K562 (cell line): ENCODE results near the gene APLP1. TPM values are rescaled to one million over a fixed set of nuclear protein-coding genes. Genes with fewer than 3 reads are reported as not detected.

ENCODE experiments used
- ATAC-seq: fragments of 200-7000 bp; cut with Tn5 transposase; 3 replicates; pipeline ENCODE4 v1.9.1; 2020; ENCODE audit warnings: moderate library complexity
- BruUV-seq: library from RNA; stranded (reverse); fragments of 400-500 nt; replicated peaks from 2 replicates; lab custom pipeline; 2021; lab: Mats Ljungman, UMichigan
- CTCF ChIA-PET: fragments of 300-600 bp; formaldehyde crosslinking; extraction: SDS; loops from one replicate; lab custom pipeline; 2021; ENCODE audit warnings: low intra/inter-chr PET ratio; lab: Yijun Ruan, JAX
- POLR2A ChIA-PET: fragments of 300-600, 350-650 bp; sonication (Branson Sonifier 250); formaldehyde crosslinking; extraction: SDS; loops from one replicate; lab custom pipeline; 2021; ENCODE audit warnings: antibody characterized with exemption, inconsistent platforms; lab: Yijun Ruan, JAX
- DNase-seq, 4 experiments: peaks; one replicate each; pipeline versions ENCODE4 v3.0.0 to v3.0.0-alpha.2; 2011 to 2018; ENCODE audit warnings: low spot score in 3 of 4, mixed read lengths in 3 of 4; ENCODE audit errors: extremely low read depth in 1 of 4
- FAIRE-seq: peaks from 2 replicates; lab custom pipeline; 2011; peaks lifted over from hg19 to GRCh38; lab: Jason Lieb, UNC
- H2AFZ ChIP-seq: 2 replicates; pipeline ENCODE4 v1.6.0; 2011; ENCODE audit warnings: low read depth, low read length, control low read depth, inconsistent platforms
- H3K27ac ChIP-seq: fragments of 200-600 bp; 3 replicates; pipeline ENCODE4 v1.8.0; 2011; ENCODE audit warnings: low read depth, mild to moderate bottlenecking, control low read depth, inconsistent platforms, low read length, moderate library complexity, mixed read lengths; ENCODE audit errors: extremely low read depth
- H3K27me3 ChIP-seq, 2 experiments: fragments of 300-600 bp in 1 of 2; 2 replicates in 1 of 2; 3 replicates in 1 of 2; pipeline versions ENCODE4 v1.6.0 to v1.8.0; 2011; ENCODE audit warnings: inconsistent platforms in 2 of 2, low read length in 2 of 2, mild to moderate bottlenecking in 1 of 2, mixed read lengths in 1 of 2, moderate library complexity in 1 of 2; ENCODE audit not compliant: control insufficient read depth in 2 of 2, insufficient read depth in 2 of 2
- H3K36me3 ChIP-seq: fragments of 300-600 bp; 3 replicates; pipeline ENCODE4 v1.8.0; 2011; ENCODE audit warnings: mild to moderate bottlenecking, low read length, inconsistent platforms; ENCODE audit not compliant: control insufficient read depth, insufficient read depth
- H3K4me1 ChIP-seq, 2 experiments: fragments of 200-600 bp in 1 of 2; replicated peaks in 1 of 2; 2 replicates in 1 of 2; 3 replicates in 1 of 2; pipeline versions ENCODE4 v1.5.1 to v1.8.0; 2011; ENCODE audit warnings: inconsistent platforms in 2 of 2, low read length in 2 of 2, mild to moderate bottlenecking in 1 of 2, mixed read lengths in 1 of 2, moderate library complexity in 1 of 2; ENCODE audit not compliant: control insufficient read depth in 2 of 2, insufficient read depth in 2 of 2
- H3K4me2 ChIP-seq: 2 replicates; pipeline ENCODE4 v1.6.1; 2011; ENCODE audit warnings: low read length, control low read depth, inconsistent platforms, mixed read lengths; ENCODE audit not compliant: insufficient read depth
- H3K4me3 ChIP-seq: fragments of 200-600 bp; sonication (generic), shearing (Covaris generic); 2 replicates; pipeline ENCODE4 v1.5.1; 2016; ENCODE audit warnings: control low read depth, inconsistent platforms
- H3K79me2 ChIP-seq: fragments of 200-600 bp; 3 replicates; pipeline ENCODE4 v1.8.0; 2011; ENCODE audit warnings: low read length, inconsistent platforms; ENCODE audit not compliant: control insufficient read depth, insufficient read depth
- H3K9ac ChIP-seq, 2 experiments: 2 replicates each; pipeline versions ENCODE4 v1.6.0 to v1.6.1; 2011; ENCODE audit warnings: low read depth in 2 of 2, low read length in 2 of 2, control low read depth in 1 of 2, inconsistent platforms in 1 of 2, mild to moderate bottlenecking in 1 of 2, mixed read lengths in 1 of 2; ENCODE audit not compliant: insufficient read depth in 1 of 2
- H3K9me1 ChIP-seq: one replicate; pipeline ENCODE4 v1.6.0; 2011; ENCODE audit warnings: inconsistent platforms, mild to moderate bottlenecking, low read length, moderate library complexity; ENCODE audit not compliant: control insufficient read depth, insufficient read depth
- H3K9me3 ChIP-seq: replicated peaks from 2 replicates; pipeline ENCODE4 v1.5.1; 2011; ENCODE audit warnings: low read depth, low read length, inconsistent platforms; ENCODE audit not compliant: control insufficient read depth, insufficient read depth
- H4K20me1 ChIP-seq: replicated peaks from 2 replicates; pipeline ENCODE4 v1.6.1; 2011; ENCODE audit warnings: low read length, inconsistent platforms, mixed read lengths; ENCODE audit not compliant: control insufficient read depth, insufficient read depth
- FOXA1 ChIP-seq: fragments of 450-650 bp; IDR thresholded peaks from 2 replicates; pipeline ENCODE4 v1.6.1; 2016; ENCODE audit warnings: mild to moderate bottlenecking, borderline replicate concordance
- HMGN3 ChIP-seq: IDR thresholded peaks from 2 replicates; pipeline ENCODE4 v1.6.1; 2011; ENCODE audit warnings: borderline replicate concordance, low read depth, mild to moderate bottlenecking, mixed read lengths, low read length; ENCODE audit not compliant: insufficient read length; ENCODE audit errors: extremely low read depth
- PURB ChIP-seq: sonication (generic); formaldehyde crosslinking; IDR thresholded peaks from 2 replicates; pipeline ENCODE4 v1.9.0; 2021; ENCODE audit warnings: low read depth, mild to moderate bottlenecking, missing genetic modification reagents
- SMC3 ChIP-seq: conservative IDR thresholded peaks from 2 replicates; pipeline ENCODE4 v1.6.1; 2011; ENCODE audit warnings: low read depth, low read length, improper control_type of control experiment; ENCODE audit not compliant: insufficient read depth
- SP2 ChIP-seq: IDR thresholded peaks from 2 replicates; pipeline ENCODE4 v1.6.1; 2011; ENCODE audit warnings: mild to moderate bottlenecking, low read depth, low read length, moderate library complexity; ENCODE audit not compliant: poor library complexity, severe bottlenecking; ENCODE audit errors: extremely low read depth
- ZNF324 ChIP-seq: fragments of 250-450 bp; sonication (Bioruptor Pico); IDR thresholded peaks from 2 replicates; pipeline ENCODE4 v1.4.0; 2020; ENCODE audit warnings: mild to moderate bottlenecking
- WGBS: fragments of 100-300 bp; shearing (Covaris generic); methylation state at CpG from one replicate; pipeline ENCODE4 v1.1.6; 2016; ENCODE audit warnings: low coverage, mixed read lengths; ENCODE audit not compliant: insufficient coverage; ENCODE audit errors: missing lambda C conversion rate; 5-methylcytosine and 5-hydroxymethylcytosine counted together
- in situ Hi-C: fragments of 300-500 bp; cut with MboI; formaldehyde crosslinking; loops from 4 replicates; pipeline ENCODE4 v1.15.0; 2018; ENCODE audit warnings: inconsistent platforms, mixed read lengths
- intact Hi-C: fragments of 100-400 bp; cut with micrococcal nuclease; formaldehyde crosslinking; loops from 2 replicates; pipeline ENCODE4 v1.14.2; 2022
- polyA plus RNA-seq, 8 experiments: library from polyadenylated mRNA; depleted of rRNA in 4 of 8; stranded (reverse) in 5 of 8; unstranded in 3 of 8; fragments of >200 nt; fragmentation: Nextera tagmentation in 2 of 8; fragmentation: Illumina TruSeq in 1 of 8; extraction: Ambion mirVana in 2 of 8; extraction: Trizol in 1 of 8; gene quantifications; 2 replicates each; pipeline versions ENCODE4 v1.2.1 to v1.2.3, GENCODE V29; 2011 to 2014; ENCODE audit warnings: inconsistent platforms in 1 of 8, missing spikeins in 1 of 8
- total RNA-seq, 7 experiments: library from RNA; depleted of rRNA in 6 of 7; stranded (reverse); fragments of >200 nt in 6 of 7; fragmentation: Illumina TruSeq in 2 of 7; extraction: Trizol in 2 of 7; gene quantifications; 2 replicates each; pipeline versions ENCODE4 v1.2.1 to v1.2.3, GENCODE V29; 2011 to 2021; ENCODE audit warnings: low replicate concordance in 1 of 7
- TF ChIP-seq, protein P1 (sequence below): fragments of 200-800 bp; sonication (Bioruptor generic); IDR thresholded peaks from 2 replicates; pipeline ENCODE4 v1.6.1; 2016; ENCODE audit warnings: missing genetic modification characterization, missing compliant biosample characterization
- TF ChIP-seq, protein P2 (sequence below), 2 experiments: fragments of 450-650 bp; formaldehyde crosslinking in 1 of 2; IDR thresholded peaks; 2 replicates each; pipeline versions ENCODE4 v1.4.0 to v1.6.1; 2014 to 2020; ENCODE audit warnings: mild to moderate bottlenecking in 2 of 2, borderline replicate concordance in 1 of 2, low read depth in 1 of 2

APLP1 gene
- total and polyA plus RNA-seq, 9 of the 15 experiments (the other 6 are each of a cell fraction or from before 2014, with no cell fraction given), result 0.69 to 9.9 (median 4.7) TPM

DNA sequence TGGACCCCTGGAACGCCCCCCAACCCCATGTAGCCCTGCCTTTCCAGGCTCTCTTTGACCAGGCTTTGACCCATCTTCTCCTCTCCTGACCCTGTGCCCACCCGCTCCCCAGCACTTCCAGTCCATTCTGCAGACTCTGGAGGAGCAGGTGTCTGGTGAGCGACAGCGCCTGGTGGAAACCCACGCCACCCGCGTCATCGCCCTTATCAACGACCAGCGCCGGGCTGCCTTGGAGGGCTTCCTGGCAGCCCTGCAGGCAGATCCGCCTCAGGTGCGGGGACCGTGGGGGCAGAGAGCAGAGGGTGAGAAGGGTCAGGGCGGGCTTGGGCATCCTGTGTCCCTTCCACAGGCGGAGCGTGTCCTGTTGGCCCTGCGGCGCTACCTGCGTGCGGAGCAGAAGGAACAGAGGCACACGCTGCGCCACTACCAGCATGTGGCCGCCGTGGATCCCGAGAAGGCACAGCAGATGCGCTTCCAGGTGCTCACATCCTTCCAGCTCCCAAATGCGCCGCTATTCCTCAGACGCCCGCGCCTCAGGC is 6.1 kb downstream of the APLP1 start:
- Histone ChIP-seq H3K9me3 (no peaks in the 10 kb centered on the region), H4K20me1 (peaks cover 13% of the 10 kb centered on the region; the same call in 1 of the 2 replicates), H3K4me2 (no peak overlapping the region), H3K9ac (no peak overlapping the region), H3K4me1 (peaks cover 13 to 35% of the 10 kb centered on the region in 2 experiments), H3K27me3 (peaks cover 13 to 32% of the 10 kb centered on the region in 2 experiments; a peak in 4 of 5 replicates), H3K27ac (no peak overlapping the region), H3K36me3 (no peaks in the 10 kb centered on the region), H3K9me1 (no peaks in the 10 kb centered on the region), H3K4me3 (no peak overlapping the region), H2AFZ (no peak overlapping the region), H3K79me2 (no peaks in the 10 kb centered on the region)
- DNase-seq (no peak), FAIRE-seq (no peak), ATAC-seq (no peak)
- 24% methylated on average over 30 of the region's 32 CpGs for WGBS
- intact Hi-C loops (no loop called here), in situ Hi-C loops (no loop called here)
- BruUV-seq, result no TSS peak
- CTCF ChIA-PET, result no interaction called here
- POLR2A ChIA-PET, result interaction anchor here (0.6 kb wide), 3 partner anchors 127 to 233 kb away, joined by 3 read pairs; no protein-coding TSS in a partner anchor
- TF ChIP-seq SMC3 (no peak), FOXA1 (no peak), PURB (CRISPR knock-in tag) (no peak), SP2 (no peak), ZNF324 (CRISPR knock-in tag) (no peak), HMGN3 (no peak)
- TF ChIP-seq, protein P1, sequence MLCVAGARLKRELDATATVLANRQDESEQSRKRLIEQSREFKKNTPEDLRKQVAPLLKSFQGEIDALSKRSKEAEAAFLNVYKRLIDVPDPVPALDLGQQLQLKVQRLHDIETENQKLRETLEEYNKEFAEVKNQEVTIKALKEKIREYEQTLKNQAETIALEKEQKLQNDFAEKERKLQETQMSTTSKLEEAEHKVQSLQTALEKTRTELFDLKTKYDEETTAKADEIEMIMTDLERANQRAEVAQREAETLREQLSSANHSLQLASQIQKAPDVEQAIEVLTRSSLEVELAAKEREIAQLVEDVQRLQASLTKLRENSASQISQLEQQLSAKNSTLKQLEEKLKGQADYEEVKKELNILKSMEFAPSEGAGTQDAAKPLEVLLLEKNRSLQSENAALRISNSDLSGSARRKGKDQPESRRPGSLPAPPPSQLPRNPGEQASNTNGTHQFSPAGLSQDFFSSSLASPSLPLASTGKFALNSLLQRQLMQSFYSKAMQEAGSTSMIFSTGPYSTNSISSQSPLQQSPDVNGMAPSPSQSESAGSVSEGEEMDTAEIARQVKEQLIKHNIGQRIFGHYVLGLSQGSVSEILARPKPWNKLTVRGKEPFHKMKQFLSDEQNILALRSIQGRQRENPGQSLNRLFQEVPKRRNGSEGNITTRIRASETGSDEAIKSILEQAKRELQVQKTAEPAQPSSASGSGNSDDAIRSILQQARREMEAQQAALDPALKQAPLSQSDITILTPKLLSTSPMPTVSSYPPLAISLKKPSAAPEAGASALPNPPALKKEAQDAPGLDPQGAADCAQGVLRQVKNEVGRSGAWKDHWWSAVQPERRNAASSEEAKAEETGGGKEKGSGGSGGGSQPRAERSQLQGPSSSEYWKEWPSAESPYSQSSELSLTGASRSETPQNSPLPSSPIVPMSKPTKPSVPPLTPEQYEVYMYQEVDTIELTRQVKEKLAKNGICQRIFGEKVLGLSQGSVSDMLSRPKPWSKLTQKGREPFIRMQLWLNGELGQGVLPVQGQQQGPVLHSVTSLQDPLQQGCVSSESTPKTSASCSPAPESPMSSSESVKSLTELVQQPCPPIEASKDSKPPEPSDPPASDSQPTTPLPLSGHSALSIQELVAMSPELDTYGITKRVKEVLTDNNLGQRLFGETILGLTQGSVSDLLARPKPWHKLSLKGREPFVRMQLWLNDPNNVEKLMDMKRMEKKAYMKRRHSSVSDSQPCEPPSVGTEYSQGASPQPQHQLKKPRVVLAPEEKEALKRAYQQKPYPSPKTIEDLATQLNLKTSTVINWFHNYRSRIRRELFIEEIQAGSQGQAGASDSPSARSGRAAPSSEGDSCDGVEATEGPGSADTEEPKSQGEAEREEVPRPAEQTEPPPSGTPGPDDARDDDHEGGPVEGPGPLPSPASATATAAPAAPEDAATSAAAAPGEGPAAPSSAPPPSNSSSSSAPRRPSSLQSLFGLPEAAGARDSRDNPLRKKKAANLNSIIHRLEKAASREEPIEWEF (CRISPR knock-in tag), result no peak
- TF ChIP-seq, protein P2, sequence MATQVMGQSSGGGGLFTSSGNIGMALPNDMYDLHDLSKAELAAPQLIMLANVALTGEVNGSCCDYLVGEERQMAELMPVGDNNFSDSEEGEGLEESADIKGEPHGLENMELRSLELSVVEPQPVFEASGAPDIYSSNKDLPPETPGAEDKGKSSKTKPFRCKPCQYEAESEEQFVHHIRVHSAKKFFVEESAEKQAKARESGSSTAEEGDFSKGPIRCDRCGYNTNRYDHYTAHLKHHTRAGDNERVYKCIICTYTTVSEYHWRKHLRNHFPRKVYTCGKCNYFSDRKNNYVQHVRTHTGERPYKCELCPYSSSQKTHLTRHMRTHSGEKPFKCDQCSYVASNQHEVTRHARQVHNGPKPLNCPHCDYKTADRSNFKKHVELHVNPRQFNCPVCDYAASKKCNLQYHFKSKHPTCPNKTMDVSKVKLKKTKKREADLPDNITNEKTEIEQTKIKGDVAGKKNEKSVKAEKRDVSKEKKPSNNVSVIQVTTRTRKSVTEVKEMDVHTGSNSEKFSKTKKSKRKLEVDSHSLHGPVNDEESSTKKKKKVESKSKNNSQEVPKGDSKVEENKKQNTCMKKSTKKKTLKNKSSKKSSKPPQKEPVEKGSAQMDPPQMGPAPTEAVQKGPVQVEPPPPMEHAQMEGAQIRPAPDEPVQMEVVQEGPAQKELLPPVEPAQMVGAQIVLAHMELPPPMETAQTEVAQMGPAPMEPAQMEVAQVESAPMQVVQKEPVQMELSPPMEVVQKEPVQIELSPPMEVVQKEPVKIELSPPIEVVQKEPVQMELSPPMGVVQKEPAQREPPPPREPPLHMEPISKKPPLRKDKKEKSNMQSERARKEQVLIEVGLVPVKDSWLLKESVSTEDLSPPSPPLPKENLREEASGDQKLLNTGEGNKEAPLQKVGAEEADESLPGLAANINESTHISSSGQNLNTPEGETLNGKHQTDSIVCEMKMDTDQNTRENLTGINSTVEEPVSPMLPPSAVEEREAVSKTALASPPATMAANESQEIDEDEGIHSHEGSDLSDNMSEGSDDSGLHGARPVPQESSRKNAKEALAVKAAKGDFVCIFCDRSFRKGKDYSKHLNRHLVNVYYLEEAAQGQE (IDR thresholded peaks at IDR 0.05; ENCODE audit: borderline replicate concordance), result no peak
- TF ChIP-seq, protein P2 (CRISPR knock-in tag; IDR thresholded peaks at IDR 0.05; ENCODE audit: low read depth), result no peak
